Panc1 (cell line): Measurements from ENCODE around the gene UBE2E2. TPM values are rescaled to one million over a fixed set of nuclear protein-coding genes. Genes with fewer than 3 reads are reported as not detected.

Source experiments
- ATAC-seq: fragments of 200-7000 bp; cut with Tn5 transposase; 2 replicates; pipeline ENCODE4 v1.9.1; 2020; ENCODE audit warnings: mild to moderate bottlenecking, moderate library complexity
- BruUV-seq: library from RNA; stranded (reverse); fragments of 400-500 nt; replicated peaks from 2 replicates; lab custom pipeline; 2021; lab: Mats Ljungman, UMichigan
- CTCF ChIA-PET: fragments of 300-600 bp; sonication (Branson Sonifier 250); formaldehyde crosslinking; loops from one replicate; lab custom pipeline; 2022; ENCODE audit warnings: antibody characterized with exemption; lab: Charles Lee
- POLR2A ChIA-PET: fragments of 300-600 bp; sonication (Branson Sonifier 250); formaldehyde crosslinking; loops from one replicate; lab custom pipeline; 2022; ENCODE audit warnings: antibody characterized with exemption; lab: Charles Lee
- DNase-seq: peaks from one replicate; pipeline ENCODE4 v3.0.0-alpha.2; 2010; ENCODE audit warnings: low read depth, low spot score
- H3K27ac ChIP-seq: 2 replicates; pipeline ENCODE4 v1.5.1; 2011; ENCODE audit warnings: mild to moderate bottlenecking, low read length, inconsistent platforms
- H3K27me3 ChIP-seq: fragments of 200-500 bp; sonication (Bioruptor generic); 2 replicates; pipeline ENCODE4 v1.6.0; 2014; ENCODE audit warnings: low read length, inconsistent platforms; ENCODE audit not compliant: control insufficient read depth, insufficient read depth
- H3K36me3 ChIP-seq: fragments of 200-500 bp; sonication (Bioruptor generic); 2 replicates; pipeline ENCODE4 v1.5.1; 2014; ENCODE audit warnings: inconsistent platforms, mild to moderate bottlenecking, low read length, moderate library complexity; ENCODE audit not compliant: control insufficient read depth, insufficient read depth
- H3K4me1 ChIP-seq: 2 replicates; pipeline ENCODE4 v1.5.1; 2011; ENCODE audit warnings: inconsistent platforms, mild to moderate bottlenecking, low read length, moderate library complexity; ENCODE audit not compliant: control insufficient read depth, insufficient read depth
- H3K4me3 ChIP-seq, 2 experiments: 2 replicates each; pipeline ENCODE4 v1.5.1; 2011 to 2012; ENCODE audit warnings: low read depth in 2 of 2, low read length in 2 of 2, mild to moderate bottlenecking in 2 of 2, inconsistent platforms in 1 of 2, moderate library complexity in 1 of 2
- H3K9me3 ChIP-seq: fragments of 200-500 bp; sonication (Bioruptor generic); 2 replicates; pipeline ENCODE4 v1.5.1; 2014; ENCODE audit warnings: low read depth, mild to moderate bottlenecking, inconsistent platforms, low read length, moderate library complexity; ENCODE audit not compliant: control insufficient read depth, insufficient read depth
- CTCF ChIP-seq: fragments of 450-650 bp; IDR thresholded peaks from 2 replicates; pipeline ENCODE4 v1.5.1; 2017; ENCODE audit warnings: mild to moderate bottlenecking
- POLR2AphosphoS5 ChIP-seq: IDR thresholded peaks from 2 replicates; pipeline ENCODE4 v1.6.1; 2012; ENCODE audit warnings: mild to moderate bottlenecking, low read depth, low read length, moderate library complexity
- REST ChIP-seq, 2 experiments: IDR thresholded peaks; 2 replicates each; pipeline ENCODE4 v1.6.1; 2011 to 2012; ENCODE audit warnings: low read depth in 2 of 2, control low read depth in 1 of 2, low read length in 1 of 2, mild to moderate bottlenecking in 1 of 2, moderate library complexity in 1 of 2; ENCODE audit not compliant: insufficient read depth in 1 of 2
- SIN3A ChIP-seq: IDR thresholded peaks from 2 replicates; pipeline ENCODE4 v1.6.1; 2012; ENCODE audit warnings: low read depth, mild to moderate bottlenecking, low read length, moderate library complexity, borderline replicate concordance; ENCODE audit not compliant: insufficient read depth
- TCF7L2 ChIP-seq: IDR thresholded peaks from 2 replicates; pipeline ENCODE4 v1.6.1; 2011; ENCODE audit warnings: mild to moderate bottlenecking, low read depth, low read length, inconsistent platforms
- in situ Hi-C: cut with HindIII; loops from 2 replicates; pipeline ENCODE4 v1.10.0; 2016; ENCODE audit warnings: low sequenced_read_pairs, low pct_unique_long_range_greater_than_20kb
- intact Hi-C: fragments of 100-400 bp; cut with micrococcal nuclease; formaldehyde crosslinking; loops from one replicate; pipeline ENCODE4 v1.10.0; 2022; ENCODE audit not compliant: unreplicated experiment
- total RNA-seq: library from RNA; stranded (reverse); gene quantifications from one replicate; pipeline ENCODE4 v1.2.1, GENCODE V29; 2021; ENCODE audit not compliant: unreplicated experiment

UBE2E2 gene
- total RNA-seq, 1 experiment from 2014 or later: 38.2 TPM

DNA sequence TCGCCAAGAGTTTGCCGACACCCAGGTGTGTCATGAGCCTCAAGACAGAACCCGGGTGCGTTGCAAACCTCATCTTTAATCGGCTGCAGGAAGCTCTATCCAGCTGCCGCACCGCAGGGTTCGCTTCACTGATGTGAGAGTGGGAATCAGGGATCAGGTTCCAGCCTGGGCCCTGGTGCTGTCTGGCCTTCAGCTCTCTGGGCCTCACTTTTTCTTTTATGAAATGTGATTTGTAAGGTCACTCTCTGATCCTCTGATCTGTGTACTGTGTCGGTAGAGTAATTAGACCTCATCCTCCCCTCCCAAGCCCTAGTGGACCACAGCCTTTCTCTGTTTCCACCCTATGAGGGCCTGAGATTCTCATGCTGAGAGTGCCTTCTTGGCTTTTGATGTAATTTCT lies 399.8 kb downstream of the UBE2E2 start:
- H3K36me3 ChIP-seq: no peaks in the 10 kb centered on the region
- H3K4me1 ChIP-seq: peaks cover 11% of the 10 kb centered on the region; the same call in 1 of the 2 replicates
- H3K27me3 ChIP-seq: no peaks in the 10 kb centered on the region
- DNase-seq (no peak), ATAC-seq (no peak)
- no peak overlapping the region; the same call in 1 of the 2 replicates for H3K27ac ChIP-seq
- H3K9me3 ChIP-seq: no peaks in the 10 kb centered on the region
- in situ Hi-C loops (no loop called here), intact Hi-C loops (no loop called here)
- ChIA-PET POLR2A (no interaction called here), CTCF (no interaction called here)
- BruUV-seq: no TSS peak
- TF ChIP-seq REST (IDR thresholded peaks at IDR 0.05; ENCODE audit: insufficient read depth in 1 of 2, low read depth in 2 of 2, low read length in 1 of 2): no peak
- TF ChIP-seq POLR2AphosphoS5: no peak
- no peak for TF ChIP-seq CTCF
- TF ChIP-seq SIN3A: no peak
- TF ChIP-seq TCF7L2: no peak
- no peak overlapping the region for H3K4me3 ChIP-seq

GRCh38 chr3:23607184-23607847 lies 404.2 kb downstream of the UBE2E2 start:
- intact Hi-C loops: no loop called here
- no peak for ATAC-seq

More at GRCh38 chr3:23607184-23607847, 404.2 kb downstream of the UBE2E2 start:
- Histone ChIP-seq H3K4me3 (no peak overlapping the region), H3K36me3 (no peaks in the 10 kb centered on the region), H3K9me3 (no peaks in the 10 kb centered on the region), H3K27me3 (no peaks in the 10 kb centered on the region), H3K27ac (no peak overlapping the region), H3K4me1 (peaks cover 11% of the 10 kb centered on the region; the same call in 1 of the 2 replicates)
- ChIA-PET CTCF (no interaction called here), POLR2A (no interaction called here)
- TF ChIP-seq CTCF: no peak
- TF ChIP-seq SIN3A: no peak
- TF ChIP-seq POLR2AphosphoS5: no peak
- no peak for TF ChIP-seq REST (IDR thresholded peaks at IDR 0.05; ENCODE audit: insufficient read depth in 1 of 2, low read depth in 2 of 2, low read length in 1 of 2)
- no peak for TF ChIP-seq TCF7L2
- in situ Hi-C loops: no loop called here
- no TSS peak for BruUV-seq
- DNase-seq: no peak
